Fibroblast of villous mesenchyme (primary cell): ENCODE data around the gene KCND3. TPM values are rescaled to one million over a fixed set of nuclear protein-coding genes. Genes with fewer than 3 reads are reported as not detected.

ENCODE experiments used
- DNase-seq: peaks from one replicate; pipeline ENCODE4 v3.0.0-alpha.2; 2010; ENCODE audit warnings: low read depth
- H3K4me3 ChIP-seq: 2 replicates; pipeline ENCODE4 v1.5.1; 2011; ENCODE audit warnings: low read depth, mild to moderate bottlenecking, low read length
- CTCF ChIP-seq: IDR thresholded peaks from 2 replicates; pipeline ENCODE4 v1.5.1; 2012; ENCODE audit warnings: low read depth, mild to moderate bottlenecking, low read length; ENCODE audit not compliant: insufficient read depth
- total RNA-seq: library from RNA; depleted of rRNA; stranded (reverse); fragments of >200 nt; gene quantifications from 2 replicates; pipeline ENCODE4 v1.2.3, GENCODE V29; 2012

Gene KCND3
- total RNA-seq, 1 donor: 1.7 TPM

- no peak for DNase-seq
- no peak for TF ChIP-seq CTCF
- no peak overlapping the region for H3K4me3 ChIP-seq
Observed at GRCh38 chr1:112026016-112026415, 36.5 kb upstream of the KCND3 start.

GRCh38 chr1:112021263-112021662 is 31.8 kb upstream of the KCND3 start:
- no peak overlapping the region for H3K4me3 ChIP-seq
- DNase-seq: no peak
- TF ChIP-seq CTCF: no peak

- DNase-seq: no peak
- no peak for TF ChIP-seq CTCF
Observed at GRCh38 chr1:112017183-112017582, 27.7 kb upstream of the KCND3 start.

GRCh38 chr1:112012823-112013222 is 23.4 kb upstream of the KCND3 start:
- H3K4me3 ChIP-seq: no peak overlapping the region
- no peak for DNase-seq
- no peak for TF ChIP-seq CTCF

More at GRCh38 chr1:112017183-112017582, 27.7 kb upstream of the KCND3 start:
- H3K4me3 ChIP-seq: no peak overlapping the region

DNA sequence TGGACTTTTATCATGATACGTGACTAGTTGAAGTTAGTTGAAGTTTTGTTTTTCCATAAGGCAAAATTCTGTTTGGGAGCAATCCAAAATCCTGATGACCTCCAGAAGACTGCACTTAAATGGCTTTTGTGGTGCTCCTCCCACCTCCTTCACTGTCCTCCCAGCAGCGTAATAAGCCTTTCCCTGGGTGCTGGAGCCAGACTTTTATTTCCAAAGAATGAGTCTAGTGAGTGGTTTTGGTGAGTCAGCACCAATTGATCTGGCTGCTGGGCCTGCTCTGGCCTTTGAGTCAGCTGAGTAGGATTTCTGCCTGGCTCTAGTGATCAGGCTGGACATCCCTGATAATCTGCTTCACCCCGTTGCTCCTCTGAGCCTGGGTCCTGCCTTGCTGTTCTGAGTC is 21.7 kb upstream of the KCND3 start:
- H3K4me3 ChIP-seq: no peak overlapping the region
- DNase-seq: no peak
- TF ChIP-seq CTCF: no peak

DNA sequence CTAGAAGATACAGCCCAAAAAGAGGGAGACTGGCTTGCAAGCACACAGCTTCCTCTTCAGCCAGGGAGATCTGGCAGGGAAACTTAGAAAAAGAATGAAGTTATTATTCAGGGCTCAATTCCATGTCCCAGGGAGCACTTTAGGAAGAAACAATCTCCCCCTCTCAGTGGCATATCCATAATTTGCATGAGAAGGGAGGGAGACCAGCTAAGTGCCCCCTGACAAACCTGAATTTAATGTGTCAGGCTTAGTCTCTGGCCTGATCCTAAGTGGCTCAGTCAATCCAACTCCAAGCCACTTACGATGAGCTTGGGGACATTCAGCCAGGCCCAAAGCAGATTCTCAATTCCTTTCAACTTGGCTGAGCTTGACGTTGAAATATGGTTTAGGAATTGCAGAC is 17.7 kb upstream of the KCND3 start:
- DNase-seq: no peak
- TF ChIP-seq CTCF: no peak
- no peak overlapping the region for H3K4me3 ChIP-seq

GRCh38 chr1:112006416-112007025 is 17.1 kb upstream of the KCND3 start:
- no peak for TF ChIP-seq CTCF
- no peak for DNase-seq
- H3K4me3 ChIP-seq: no peak overlapping the region
